Vagina (tissue), 2 donors: ENCODE data around the gene WWOX. TPM values are rescaled to one million over a fixed set of nuclear protein-coding genes. Genes with fewer than 3 reads are reported as not detected.

ENCODE experiments used
- DNase-seq, 2 donors: peaks; one replicate each; pipeline ENCODE4 v3.0.0-alpha.2; 2017; ENCODE audit errors: extremely low spot score in 2 of 2
- H3K27ac ChIP-seq: fragments of 200-600 bp; sonication (generic); one replicate; pipeline ENCODE4 v1.5.1; 2019
- H3K27me3 ChIP-seq: fragments of 200-600 bp; sonication (generic); one replicate; pipeline ENCODE4 v1.5.1; 2019
- H3K36me3 ChIP-seq, 2 donors: fragments of 200-600 bp; sonication (generic); one replicate each; pipeline ENCODE4 v1.5.1; 2017 to 2019
- H3K4me1 ChIP-seq: fragments of 200-600 bp; sonication (generic); one replicate; pipeline ENCODE4 v1.5.1; 2019
- H3K4me3 ChIP-seq, 2 donors: fragments of 200-600 bp; sonication (generic); 1 replicate in 1 of 2; 2 replicates in 1 of 2; pipeline ENCODE4 v1.5.1; 2016 to 2019
- H3K9me3 ChIP-seq: fragments of 200-600 bp; sonication (generic); one replicate; pipeline ENCODE4 v1.5.1; 2019
- CTCF ChIP-seq, 3 experiments: fragments of 450-650 bp in 2 of 3; fragments of 200-600 bp in 1 of 3; sonication (generic) in 1 of 3; IDR thresholded peaks; one replicate each; pipeline ENCODE4 v1.5.1; 2017 to 2019; ENCODE audit warnings: antibody characterized with exemption in 3 of 3, mild to moderate bottlenecking in 2 of 3, moderate library complexity in 2 of 3
- POLR2A ChIP-seq, 2 donors: fragments of 450-650 bp; IDR thresholded peaks; one replicate each; pipeline ENCODE4 v1.6.1; 2017; ENCODE audit warnings: antibody characterized with exemption in 2 of 2, mild to moderate bottlenecking in 2 of 2, moderate library complexity in 2 of 2
- POLR2AphosphoS5 ChIP-seq, 2 donors: sonication (generic); formaldehyde crosslinking; IDR thresholded peaks; one replicate each; pipeline ENCODE4 v1.9.0; 2017; ENCODE audit warnings: antibody characterized with exemption in 2 of 2, mild to moderate bottlenecking in 2 of 2, low read depth in 1 of 2; ENCODE audit not compliant: insufficient read depth in 1 of 2
- intact Hi-C: fragments of 100-400 bp; cut with DNase I; formaldehyde crosslinking; loops from one replicate; pipeline ENCODE4 v1.15.1; 2023
- total RNA-seq: library from RNA; depleted of rRNA; stranded (reverse); fragments of >200 nt; gene quantifications from one replicate; pipeline ENCODE4 v1.2.3, GENCODE V29; 2016

Gene WWOX
- total RNA-seq, 1 donor from 2014 or later: 33.1 TPM

GRCh38 chr16:78930561-78930960, 831.1 kb downstream of the WWOX start:
- no peak for TF ChIP-seq POLR2A (IDR thresholded peaks at IDR 0.05)
- no peak for TF ChIP-seq POLR2AphosphoS5 (IDR thresholded peaks at IDR 0.05; ENCODE audit: insufficient read depth in 1 of 2, low read depth in 1 of 2)
- no peak for TF ChIP-seq CTCF (IDR thresholded peaks at IDR 0.05)
- no peaks in the 10 kb centered on the region for H3K9me3 ChIP-seq
- H3K27ac ChIP-seq: no peak overlapping the region
- no peaks in the 10 kb centered on the region for H3K4me1 ChIP-seq
- H3K36me3 ChIP-seq: no peaks in the 10 kb centered on the region
- H3K27me3 ChIP-seq: no peaks in the 10 kb centered on the region
- H3K4me3 ChIP-seq: no peak overlapping the region
- intact Hi-C loops: no loop called here
- DNase-seq: no peak

DNA sequence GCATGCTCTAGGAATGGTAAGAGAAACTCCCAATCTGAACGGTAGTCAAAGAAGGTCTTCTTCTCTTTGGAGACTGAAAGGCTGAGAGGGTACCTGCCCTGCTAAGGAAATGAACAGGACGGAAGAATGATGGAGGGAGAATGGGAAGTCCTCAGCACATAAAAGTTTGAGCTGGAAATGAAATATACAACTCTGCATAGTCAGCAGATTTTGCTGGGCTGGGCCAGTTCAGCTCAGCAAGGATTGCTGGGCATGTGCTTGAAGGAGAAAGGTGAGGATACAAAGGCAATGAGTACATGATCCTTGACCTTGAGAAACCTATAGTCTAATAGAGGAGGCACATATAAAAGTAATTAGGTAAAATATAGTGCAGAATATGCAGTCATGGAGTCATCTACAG, 831.8 kb downstream of the WWOX start:
- Histone ChIP-seq H3K4me3 (no peak overlapping the region), H3K36me3 (no peaks in the 10 kb centered on the region), H3K4me1 (no peaks in the 10 kb centered on the region), H3K27ac (no peak overlapping the region), H3K9me3 (no peaks in the 10 kb centered on the region), H3K27me3 (no peaks in the 10 kb centered on the region)
- intact Hi-C loops: no loop called here
- TF ChIP-seq CTCF (IDR thresholded peaks at IDR 0.05) (no peak), POLR2AphosphoS5 (IDR thresholded peaks at IDR 0.05; ENCODE audit: insufficient read depth in 1 of 2, low read depth in 1 of 2) (no peak), POLR2A (IDR thresholded peaks at IDR 0.05) (no peak)
- DNase-seq: no peak

GRCh38 chr16:78931678-78932077, 832.2 kb downstream of the WWOX start:
- no peak for TF ChIP-seq POLR2A (IDR thresholded peaks at IDR 0.05)
- no peak for TF ChIP-seq CTCF (IDR thresholded peaks at IDR 0.05)
- no peak for TF ChIP-seq POLR2AphosphoS5 (IDR thresholded peaks at IDR 0.05; ENCODE audit: insufficient read depth in 1 of 2, low read depth in 1 of 2)
- Histone ChIP-seq H3K4me3 (no peak overlapping the region), H3K36me3 (no peaks in the 10 kb centered on the region), H3K4me1 (no peaks in the 10 kb centered on the region), H3K27me3 (no peaks in the 10 kb centered on the region), H3K27ac (no peak overlapping the region), H3K9me3 (no peaks in the 10 kb centered on the region)
- intact Hi-C loops: no loop called here
- no peak for DNase-seq

DNA sequence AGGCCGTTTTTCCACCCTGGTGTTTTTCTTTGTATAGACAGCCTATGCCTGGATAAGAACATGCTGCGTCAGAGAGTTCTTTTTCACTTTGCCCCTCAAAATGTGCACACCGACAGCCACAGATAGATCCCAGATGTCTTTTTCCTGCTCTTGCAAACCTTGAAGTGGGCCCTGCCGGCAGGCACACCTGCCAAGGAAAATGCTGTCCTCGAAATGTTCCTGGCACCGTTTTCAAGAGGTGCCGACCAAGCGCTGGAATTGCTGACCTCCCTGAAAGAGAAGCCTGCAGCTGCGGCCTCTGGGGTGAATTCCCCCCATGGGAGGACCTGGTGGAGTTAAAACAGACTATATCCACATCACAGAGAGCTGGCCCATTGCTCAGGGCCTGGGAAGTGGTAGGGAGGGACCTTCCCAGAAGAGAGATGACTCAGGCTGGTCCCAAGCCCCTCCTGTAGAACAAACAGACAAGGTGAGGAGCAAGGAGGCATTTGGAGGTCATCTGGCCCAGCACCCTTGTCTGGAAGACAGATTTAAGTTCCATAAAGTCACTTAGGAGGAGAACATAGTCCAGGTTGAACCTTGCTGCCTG, 833.0 kb downstream of the WWOX start:
- Histone ChIP-seq H3K27ac (no peak overlapping the region), H3K27me3 (no peaks in the 10 kb centered on the region), H3K9me3 (no peaks in the 10 kb centered on the region), H3K4me1 (no peaks in the 10 kb centered on the region), H3K36me3 (no peaks in the 10 kb centered on the region), H3K4me3 (no peak overlapping the region)
- no peak for TF ChIP-seq CTCF (IDR thresholded peaks at IDR 0.05)
- no peak for TF ChIP-seq POLR2AphosphoS5 (IDR thresholded peaks at IDR 0.05; ENCODE audit: insufficient read depth in 1 of 2, low read depth in 1 of 2)
- TF ChIP-seq POLR2A (IDR thresholded peaks at IDR 0.05): no peak
- no peak for DNase-seq
- intact Hi-C loops: no loop called here

- intact Hi-C loops: no loop called here
- TF ChIP-seq POLR2AphosphoS5 (IDR thresholded peaks at IDR 0.05; ENCODE audit: insufficient read depth in 1 of 2, low read depth in 1 of 2) (no peak), POLR2A (IDR thresholded peaks at IDR 0.05) (no peak), CTCF (IDR thresholded peaks at IDR 0.05) (no peak)
Measured at GRCh38 chr16:78936060-78936459, 836.6 kb downstream of the WWOX start.

More at GRCh38 chr16:78936060-78936459, 836.6 kb downstream of the WWOX start:
- Histone ChIP-seq H3K9me3 (no peaks in the 10 kb centered on the region), H3K4me3 (no peak overlapping the region), H3K36me3 (no peaks in the 10 kb centered on the region), H3K27ac (no peak overlapping the region), H3K4me1 (no peaks in the 10 kb centered on the region), H3K27me3 (no peaks in the 10 kb centered on the region)
- no peak for DNase-seq
